A673 (cell line): ENCODE data around the gene CYP26C1. TPM values are rescaled to one million over a fixed set of nuclear protein-coding genes. Genes with fewer than 3 reads are reported as not detected.

Experiments used
- BruUV-seq: library from RNA; stranded (reverse); fragments of 400-500 nt; replicated peaks from 2 replicates; lab custom pipeline; 2021; lab: Mats Ljungman, UMichigan
- CTCF ChIA-PET: fragments of 300-600 bp; sonication (Branson Sonifier 250); formaldehyde crosslinking; loops from one replicate; lab custom pipeline; 2022; ENCODE audit warnings: antibody characterized with exemption; lab: Charles Lee
- POLR2A ChIA-PET: fragments of 300-600 bp; sonication (Branson Sonifier 250); formaldehyde crosslinking; loops from one replicate; lab custom pipeline; 2022; ENCODE audit warnings: antibody characterized with exemption; ENCODE audit not compliant: low non-redundant PET; lab: Charles Lee
- DNase-seq: peaks from one replicate; pipeline ENCODE4 v3.0.0-alpha.2; 2015; ENCODE audit warnings: low spot score
- H3K27ac ChIP-seq: fragments of 200-600 bp; sonication (generic); 2 replicates; pipeline ENCODE4 v1.5.1; 2016; ENCODE audit warnings: mixed run types, low read depth, mild to moderate bottlenecking, mixed read lengths, antibody characterized with exemption, low read length; ENCODE audit not compliant: poor library complexity, severe bottlenecking
- H3K27me3 ChIP-seq: fragments of 200-600 bp; sonication (generic); replicated peaks from 2 replicates; pipeline ENCODE4 v1.6.1; 2017; ENCODE audit warnings: mixed run types, low read depth, mild to moderate bottlenecking, mixed read lengths, antibody characterized with exemption, low read length; ENCODE audit not compliant: insufficient read depth, poor library complexity
- H3K36me3 ChIP-seq: fragments of 200-600 bp; sonication (generic); 2 replicates; pipeline ENCODE4 v1.6.1; 2016; ENCODE audit warnings: mixed run types, mild to moderate bottlenecking, mixed read lengths, antibody characterized with exemption, low read length; ENCODE audit not compliant: insufficient read depth, poor library complexity, severe bottlenecking
- H3K4me1 ChIP-seq: fragments of 200-600 bp; sonication (generic); 2 replicates; pipeline ENCODE4 v1.6.1; 2017; ENCODE audit warnings: mixed run types, mild to moderate bottlenecking, mixed read lengths, antibody characterized with exemption, low read length; ENCODE audit not compliant: insufficient read depth, poor library complexity, severe bottlenecking
- H3K4me3 ChIP-seq: fragments of 200-600 bp; sonication (generic); 2 replicates; pipeline ENCODE4 v1.5.1; 2016; ENCODE audit warnings: low read depth, mixed run types, mild to moderate bottlenecking, mixed read lengths, low read length; ENCODE audit not compliant: poor library complexity, severe bottlenecking
- H3K9me3 ChIP-seq: fragments of 200-600 bp; sonication (generic); 2 replicates; pipeline ENCODE4 v1.6.1; 2016; ENCODE audit warnings: mixed run types, low read depth, mild to moderate bottlenecking, mixed read lengths, antibody characterized with exemption, low read length; ENCODE audit not compliant: poor library complexity, severe bottlenecking
- EZH2 ChIP-seq: fragments of 200-600 bp; sonication (generic); IDR thresholded peaks from 2 replicates; pipeline ENCODE4 v1.6.1; 2017; ENCODE audit warnings: borderline replicate concordance, low read depth, mild to moderate bottlenecking, mixed read lengths, antibody characterized with exemption, low read length; ENCODE audit not compliant: poor library complexity, severe bottlenecking
- intact Hi-C: fragments of 100-400 bp; cut with micrococcal nuclease; formaldehyde crosslinking; loops from one replicate; pipeline ENCODE4 v1.10.0; 2022; ENCODE audit not compliant: unreplicated experiment
- total RNA-seq: library from RNA; stranded (reverse); gene quantifications from 2 replicates; pipeline ENCODE4 v1.2.3, GENCODE V29; 2021
- TF ChIP-seq, protein P1 (sequence below): fragments of 300-800, 200-600 bp; sonication (generic); conservative IDR thresholded peaks from 2 replicates; pipeline ENCODE4 v1.5.1; 2017; ENCODE audit warnings: low read depth, mild to moderate bottlenecking, antibody characterized with exemption, low read length, moderate library complexity, mixed read lengths

CYP26C1 gene
- total RNA-seq, 1 experiment from 2014 or later = 0.13 TPM

DNA sequence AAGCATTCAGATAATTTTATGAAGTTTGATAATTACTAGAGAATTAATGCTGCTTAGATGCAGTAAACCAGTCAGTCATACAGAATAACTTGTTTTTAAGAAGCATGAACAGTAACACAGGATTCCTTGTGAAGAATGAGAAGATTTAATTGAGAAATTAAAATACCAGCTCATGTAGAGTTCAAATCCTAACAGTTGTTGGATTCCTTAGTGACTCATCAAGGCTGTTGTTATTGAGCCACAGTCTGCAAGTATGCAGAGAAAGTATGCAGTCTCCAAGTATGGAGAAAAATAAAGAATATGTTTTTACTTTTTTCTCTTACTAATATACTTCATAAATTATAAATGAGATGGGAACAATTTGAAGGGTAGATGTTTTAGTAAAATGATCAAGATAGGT, 30.2 kb upstream of the CYP26C1 start:
- no peaks in the 10 kb centered on the region for H3K4me1 ChIP-seq
- no peaks in the 10 kb centered on the region for H3K27me3 ChIP-seq
- CTCF ChIA-PET = no interaction called here
- no peaks in the 10 kb centered on the region for H3K36me3 ChIP-seq
- peak; percentile 35 for DNase-seq
- peaks cover 10% of the 10 kb centered on the region for H3K9me3 ChIP-seq
- H3K4me3 ChIP-seq = no peak overlapping the region
- POLR2A ChIA-PET = no interaction called here
- no TSS peak for BruUV-seq
- no peak overlapping the region for H3K27ac ChIP-seq
- TF ChIP-seq, protein P1, sequence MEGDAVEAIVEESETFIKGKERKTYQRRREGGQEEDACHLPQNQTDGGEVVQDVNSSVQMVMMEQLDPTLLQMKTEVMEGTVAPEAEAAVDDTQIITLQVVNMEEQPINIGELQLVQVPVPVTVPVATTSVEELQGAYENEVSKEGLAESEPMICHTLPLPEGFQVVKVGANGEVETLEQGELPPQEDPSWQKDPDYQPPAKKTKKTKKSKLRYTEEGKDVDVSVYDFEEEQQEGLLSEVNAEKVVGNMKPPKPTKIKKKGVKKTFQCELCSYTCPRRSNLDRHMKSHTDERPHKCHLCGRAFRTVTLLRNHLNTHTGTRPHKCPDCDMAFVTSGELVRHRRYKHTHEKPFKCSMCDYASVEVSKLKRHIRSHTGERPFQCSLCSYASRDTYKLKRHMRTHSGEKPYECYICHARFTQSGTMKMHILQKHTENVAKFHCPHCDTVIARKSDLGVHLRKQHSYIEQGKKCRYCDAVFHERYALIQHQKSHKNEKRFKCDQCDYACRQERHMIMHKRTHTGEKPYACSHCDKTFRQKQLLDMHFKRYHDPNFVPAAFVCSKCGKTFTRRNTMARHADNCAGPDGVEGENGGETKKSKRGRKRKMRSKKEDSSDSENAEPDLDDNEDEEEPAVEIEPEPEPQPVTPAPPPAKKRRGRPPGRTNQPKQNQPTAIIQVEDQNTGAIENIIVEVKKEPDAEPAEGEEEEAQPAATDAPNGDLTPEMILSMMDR = no peak
- TF ChIP-seq EZH2 = no peak
- intact Hi-C loops = no loop called here

DNA sequence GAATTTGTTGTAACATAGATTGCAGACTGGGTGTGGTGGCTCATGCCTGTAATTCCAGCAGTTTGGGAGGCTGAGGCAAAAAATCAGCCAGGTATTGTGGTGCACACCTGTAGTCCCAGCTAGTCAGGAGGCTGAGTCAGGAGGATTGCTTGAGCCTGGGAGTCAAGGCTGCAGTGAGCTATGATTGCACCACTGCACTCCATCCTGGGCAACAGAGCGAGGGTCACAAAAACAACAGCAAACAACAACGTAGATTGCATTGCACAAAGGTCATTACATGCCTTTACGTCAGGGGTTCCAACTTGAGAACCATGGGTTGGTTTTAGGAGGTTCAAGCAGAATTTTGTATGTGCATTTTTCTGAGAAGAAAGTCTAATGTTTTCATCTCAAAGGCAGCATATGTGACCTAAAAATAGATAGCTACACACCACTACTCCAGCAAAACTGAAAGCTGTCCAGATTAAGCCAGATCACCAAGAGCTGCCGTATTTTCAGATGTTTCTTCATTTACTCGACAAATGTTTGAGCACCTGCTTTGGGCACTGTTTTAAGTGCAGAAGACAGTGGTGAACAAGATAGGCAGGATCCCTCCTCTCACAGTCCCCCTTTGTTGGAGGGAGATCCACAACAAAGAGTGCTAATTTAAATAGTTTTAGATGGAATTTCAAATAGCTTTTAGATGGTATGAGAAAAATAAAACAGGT, 28.3 kb upstream of the CYP26C1 start:
- POLR2A ChIA-PET = no interaction called here
- no peaks in the 10 kb centered on the region for H3K4me1 ChIP-seq
- intact Hi-C loops = no loop called here
- no peak overlapping the region for H3K27ac ChIP-seq
- CTCF ChIA-PET = no interaction called here
- BruUV-seq = no TSS peak
- H3K36me3 ChIP-seq = no peaks in the 10 kb centered on the region
- peaks cover 9% of the 10 kb centered on the region for H3K9me3 ChIP-seq
- H3K4me3 ChIP-seq = no peak overlapping the region
- DNase-seq = no peak
- TF ChIP-seq, protein P1 = no peak
- TF ChIP-seq EZH2 = no peak
- H3K27me3 ChIP-seq = no peaks in the 10 kb centered on the region

DNA sequence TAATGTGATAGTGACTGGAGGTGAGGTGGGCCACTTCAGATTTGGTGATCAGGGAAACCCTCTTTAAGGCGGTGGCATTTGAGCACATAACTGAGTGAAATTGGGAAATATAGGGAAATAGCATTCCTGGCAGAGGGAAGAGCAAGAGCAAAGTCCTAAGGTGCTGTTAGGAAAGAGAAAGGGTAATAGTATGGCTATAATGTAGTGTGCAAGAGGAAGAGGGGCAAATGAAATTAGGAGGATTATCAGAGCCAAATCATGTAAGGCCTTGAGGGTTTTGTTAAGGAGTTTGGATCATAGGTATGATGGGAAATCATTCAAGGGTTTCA, 27.8 kb upstream of the CYP26C1 start:
- Histone ChIP-seq H3K27ac (no peak overlapping the region), H3K27me3 (no peaks in the 10 kb centered on the region), H3K36me3 (no peaks in the 10 kb centered on the region), H3K4me1 (no peaks in the 10 kb centered on the region), H3K4me3 (no peak overlapping the region), H3K9me3 (peaks cover 4% of the 10 kb centered on the region)
- no TSS peak for BruUV-seq
- ChIA-PET POLR2A (no interaction called here), CTCF (no interaction called here)
- intact Hi-C loops = no loop called here
- DNase-seq = no peak
- TF ChIP-seq, protein P1 = no peak
- no peak for TF ChIP-seq EZH2
